A549 (cell line): Measurements from ENCODE around the gene ST8SIA2. TPM values are rescaled to one million over a fixed set of nuclear protein-coding genes. Genes with fewer than 3 reads are reported as not detected.
A peak's percentile ranks its signal among the peaks of the same experiment; 100 is the strongest.

Experiments used
- ATAC-seq, 2 experiments: fragments of 200-7000 bp in 1 of 2; fragments of >200 bp in 1 of 2; cut with Nextera tagmentation in 1 of 2; cut with Tn5 transposase in 1 of 2; 3 replicates each; pipeline versions ENCODE4 v1.8.0 to v1.9.1; 2018 to 2020; ENCODE audit warnings: mild to moderate bottlenecking in 1 of 2, moderate library complexity in 1 of 2
- CTCF ChIA-PET: fragments of 300-600 bp; sonication (Branson Sonifier 250); formaldehyde crosslinking; extraction: SDS; loops from one replicate; lab custom pipeline; 2021; ENCODE audit warnings: antibody characterized with exemption, inconsistent platforms; lab: Yijun Ruan, JAX
- POLR2A ChIA-PET: fragments of 350-600 bp; formaldehyde crosslinking; extraction: SDS; loops from one replicate; lab custom pipeline; 2021; ENCODE audit warnings: antibody characterized with exemption, inconsistent platforms; lab: Yijun Ruan, JAX
- DNase-seq, 2 experiments: peaks; one replicate each; pipeline versions ENCODE4 v3.0.0 to v3.0.0-alpha.2; 2011 to 2016; ENCODE audit warnings: low read depth in 1 of 2, low spot score in 1 of 2
- FAIRE-seq: peaks from 2 replicates; lab custom pipeline; 2011; peaks lifted over from hg19 to GRCh38; lab: Jason Lieb, UNC
- H3K27ac ChIP-seq, 2 experiments: fragments of >200 bp; sonication (Bioruptor Twin); formaldehyde crosslinking; 3 replicates each; pipeline ENCODE4 v1.5.1; 2016 to 2017
- H3K4me1 ChIP-seq: fragments of >200 bp; sonication (Bioruptor Twin); formaldehyde crosslinking; 3 replicates; pipeline ENCODE4 v1.6.1; 2016
- H3K4me2 ChIP-seq: fragments of >200 bp; sonication (Bioruptor Twin); formaldehyde crosslinking; 3 replicates; pipeline ENCODE4 v1.6.1; 2016
- H3K4me3 ChIP-seq: fragments of >200 bp; sonication (Bioruptor Twin); formaldehyde crosslinking; 3 replicates; pipeline ENCODE4 v1.5.1; 2016
- H3K9me3 ChIP-seq: fragments of >200 bp; sonication (Bioruptor Twin); formaldehyde crosslinking; 3 replicates; pipeline ENCODE4 v1.6.1; 2016
- ATOH8 ChIP-seq: fragments of 250-450 bp; sonication (Bioruptor Pico); IDR thresholded peaks from 2 replicates; pipeline ENCODE4 v1.5.0; 2020; ENCODE audit warnings: low read depth, mild to moderate bottlenecking, moderate library complexity
- CBX2 ChIP-seq: fragments of 200-600 bp; sonication (generic); IDR thresholded peaks from 2 replicates; pipeline ENCODE4 v1.6.1; 2016; ENCODE audit warnings: low read depth, mild to moderate bottlenecking, borderline replicate concordance
- CEBPB ChIP-seq, 2 experiments: fragments of >200 bp in 1 of 2; sonication (Bioruptor Twin) in 1 of 2; formaldehyde crosslinking in 1 of 2; IDR thresholded peaks; 2 replicates each; pipeline ENCODE4 v1.6.1; 2012 to 2016
- CTCF ChIP-seq: fragments of >200 bp; sonication (Bioruptor Twin); formaldehyde crosslinking; IDR thresholded peaks from 3 replicates; pipeline ENCODE4 v1.5.1; 2016
- EHMT2 ChIP-seq: fragments of 200-600 bp; sonication (generic); IDR thresholded peaks from 2 replicates; pipeline ENCODE4 v1.6.1; 2016; ENCODE audit warnings: antibody characterized with exemption, low read depth, mild to moderate bottlenecking, moderate library complexity
- EP300 ChIP-seq, 2 experiments: fragments of >200 bp; sonication (Bioruptor Twin); formaldehyde crosslinking; IDR thresholded peaks; 2 replicates in 1 of 2; 3 replicates in 1 of 2; pipeline ENCODE4 v1.6.1; 2016 to 2017
- ESRRA ChIP-seq: fragments of 150-350 bp; IDR thresholded peaks from 2 replicates; pipeline ENCODE4 v1.6.1; 2014; ENCODE audit warnings: mild to moderate bottlenecking, low read length, borderline replicate concordance
- FOSL2 ChIP-seq, 2 experiments: fragments of 450-650 bp in 1 of 2; fragments of >200 bp in 1 of 2; sonication (Bioruptor Twin) in 1 of 2; formaldehyde crosslinking; IDR thresholded peaks; 2 replicates each; pipeline versions ENCODE4 v1.5.0 to v1.6.1; 2016 to 2020; ENCODE audit warnings: mild to moderate bottlenecking in 1 of 2, moderate library complexity in 1 of 2
- FOXS1 ChIP-seq: fragments of 250-450 bp; sonication (Bioruptor Pico); IDR thresholded peaks from 2 replicates; pipeline ENCODE4 v1.5.0; 2020; ENCODE audit warnings: mild to moderate bottlenecking, moderate library complexity
- HEYL ChIP-seq: fragments of 250-450 bp; sonication (Bioruptor Pico); IDR thresholded peaks from 2 replicates; pipeline ENCODE4 v1.8.0; 2021; ENCODE audit warnings: mild to moderate bottlenecking, moderate library complexity
- HOXB5 ChIP-seq: fragments of 250-450 bp; sonication (Bioruptor Pico); IDR thresholded peaks from 2 replicates; pipeline ENCODE4 v1.5.0; 2020; ENCODE audit warnings: mild to moderate bottlenecking, moderate library complexity
- MAFK ChIP-seq: fragments of 450-650 bp; IDR thresholded peaks from 2 replicates; pipeline ENCODE4 v1.6.1; 2014; ENCODE audit not compliant: partially characterized antibody
- MAZ ChIP-seq: fragments of 150-350 bp; IDR thresholded peaks from 2 replicates; pipeline ENCODE4 v1.6.1; 2014; ENCODE audit warnings: antibody characterized with exemption, low read depth, low read length, borderline replicate concordance
- NFE2L2 ChIP-seq: fragments of 150-350 bp; conservative IDR thresholded peaks from 2 replicates; pipeline ENCODE4 v1.6.1; 2014; ENCODE audit warnings: low read length
- NPAS2 ChIP-seq: fragments of 250-450 bp; sonication (Bioruptor Pico); IDR thresholded peaks from 2 replicates; pipeline ENCODE4 v1.8.0; 2022; ENCODE audit warnings: mild to moderate bottlenecking, moderate library complexity, borderline replicate concordance
- PHF8 ChIP-seq: fragments of 200-600 bp; sonication (generic); IDR thresholded peaks from 2 replicates; pipeline ENCODE4 v1.6.1; 2016; ENCODE audit warnings: low read depth, mild to moderate bottlenecking, antibody characterized with exemption, moderate library complexity, borderline replicate concordance
- POLR2A ChIP-seq: IDR thresholded peaks from 2 replicates; pipeline ENCODE4 v1.6.1; 2012; ENCODE audit warnings: mild to moderate bottlenecking, low read length
- RAD21 ChIP-seq, 2 experiments: fragments of >200 bp in 1 of 2; sonication (Bioruptor Twin) in 1 of 2; formaldehyde crosslinking in 1 of 2; IDR thresholded peaks in 1 of 2; conservative IDR thresholded peaks in 1 of 2; 2 replicates in 1 of 2; 3 replicates in 1 of 2; pipeline ENCODE4 v1.6.1; 2012 to 2018; ENCODE audit warnings: inconsistent platforms in 1 of 2
- RNF2 ChIP-seq: fragments of 200-600 bp; sonication (generic); IDR thresholded peaks from 2 replicates; pipeline ENCODE4 v1.6.1; 2016; ENCODE audit warnings: low read depth, mild to moderate bottlenecking, antibody characterized with exemption, moderate library complexity, borderline replicate concordance
- SMC3 ChIP-seq: fragments of >200 bp; sonication (Bioruptor Twin); formaldehyde crosslinking; IDR thresholded peaks from 3 replicates; pipeline ENCODE4 v1.6.1; 2018; ENCODE audit warnings: inconsistent platforms
- SREBF2 ChIP-seq: fragments of 450-650 bp; IDR thresholded peaks from 2 replicates; pipeline ENCODE4 v1.6.1; 2014; ENCODE audit warnings: mild to moderate bottlenecking, moderate library complexity
- TFCP2L1 ChIP-seq: fragments of 250-450 bp; sonication (Bioruptor Pico); IDR thresholded peaks from 2 replicates; pipeline ENCODE4 v1.5.0; 2021; ENCODE audit warnings: mild to moderate bottlenecking
- ZSCAN20 ChIP-seq: fragments of 250-450 bp; sonication (Bioruptor Pico); IDR thresholded peaks from 2 replicates; pipeline ENCODE4 v1.8.0; 2022; ENCODE audit warnings: mild to moderate bottlenecking, moderate library complexity
- WGBS: methylation state at CpG from one replicate; pipeline ENCODE4 v1.1.6; 2017; ENCODE audit errors: missing lambda C conversion rate; 5-methylcytosine and 5-hydroxymethylcytosine counted together
- polyA plus RNA-seq, 4 experiments: library from polyadenylated mRNA; depleted of rRNA in 3 of 4; stranded (reverse); fragments of >200 nt; fragmentation: RNase III in 1 of 4; extraction: RNeasy Plus Mini Kit Qiagen cat#74134 plus additional on column Dnase treatment in 1 of 4; gene quantifications; 2 replicates in 3 of 4; 3 replicates in 1 of 4; pipeline ENCODE4 v1.2.3, GENCODE V29; 2011 to 2017
- TF ChIP-seq, protein P1 (sequence below): fragments of >200 bp; sonication (Bioruptor Twin); formaldehyde crosslinking; IDR thresholded peaks from 2 replicates; pipeline ENCODE4 v1.6.1; 2016
- TF ChIP-seq, protein P2 (sequence below): fragments of 150-350 bp; IDR thresholded peaks from 2 replicates; pipeline ENCODE4 v1.6.1; 2014; ENCODE audit warnings: low read depth, mild to moderate bottlenecking, low read length

Gene ST8SIA2
- polyA plus RNA-seq, 2 of the 4 experiments (the other 2 are of a cell fraction) = 0.22 to 0.41 TPM

DNA sequence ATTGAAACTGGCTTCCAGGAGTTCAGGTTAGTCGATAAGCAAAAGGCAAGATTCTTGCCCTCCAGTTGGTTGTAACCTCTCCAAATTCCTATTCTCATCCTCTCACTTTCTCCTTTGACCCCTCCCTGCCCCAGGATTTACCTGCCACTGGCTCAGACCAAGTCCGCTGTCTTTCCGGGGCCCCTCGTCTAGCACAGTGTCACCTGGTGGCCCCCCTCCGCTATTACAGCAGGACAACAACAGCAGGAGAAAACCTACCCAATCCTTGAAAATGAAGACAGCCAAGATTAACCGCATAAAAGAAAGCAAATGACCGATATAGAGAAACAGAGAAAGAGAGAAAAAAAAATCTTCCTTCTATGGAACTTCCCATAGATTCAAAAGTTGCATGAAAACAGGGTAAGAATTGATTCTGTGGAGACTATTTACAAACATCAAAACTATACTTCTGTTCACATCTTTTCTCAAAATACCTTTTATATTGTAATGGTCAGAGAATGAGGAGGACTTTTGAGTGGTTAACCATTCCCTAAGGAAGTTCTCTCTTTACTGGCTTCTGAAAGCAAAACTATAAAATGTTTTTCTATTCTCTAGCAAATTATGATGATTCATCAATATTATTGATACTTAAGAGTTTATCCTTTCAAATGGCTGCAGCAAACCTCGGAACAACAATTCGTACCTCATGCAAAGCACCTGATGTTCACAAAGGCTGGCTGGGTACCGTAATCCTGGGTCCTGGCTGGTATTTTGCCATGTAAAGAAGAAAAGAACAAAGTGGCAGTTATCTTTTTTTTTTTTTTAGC lies 10.0 kb upstream of the ST8SIA2 start (continued):
- TF ChIP-seq ESRRA (no peak), TFCP2L1 (CRISPR knock-in tag) (no peak), ZSCAN20 (no peak), ATOH8 (CRISPR knock-in tag) (no peak), MAFK (peak; percentile 97), HEYL (CRISPR knock-in tag) (no peak)

- no peak for FAIRE-seq
Measured at GRCh38 chr15:92384381-92384780, 9.3 kb upstream of the ST8SIA2 start.

DNA sequence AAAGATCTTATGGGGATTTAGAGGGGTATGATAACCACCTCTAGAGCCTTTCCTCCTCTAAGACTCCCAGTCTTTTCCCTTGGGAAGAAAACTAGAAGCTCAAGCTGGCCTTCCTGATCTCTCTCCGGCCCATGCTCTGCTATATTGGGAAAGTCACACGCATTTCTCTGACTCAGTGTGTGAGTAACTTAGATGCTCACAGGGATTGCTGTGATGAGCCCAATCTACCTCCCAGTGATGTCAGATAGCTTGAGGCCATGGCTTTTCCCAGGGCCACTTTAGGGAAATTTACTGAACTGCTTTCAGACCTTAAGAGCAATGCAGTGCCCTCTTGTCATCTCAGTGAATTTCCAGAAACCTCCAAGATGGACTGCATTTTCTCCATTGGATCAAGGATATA lies 8.6 kb upstream of the ST8SIA2 start:
- ChIA-PET POLR2A (no interaction called here), CTCF (interaction anchor here (1.0 to 1.9 kb wide), 5 partner anchors 10 to 329 kb away, joined by 3 to 8 read pairs (median 4); no protein-coding TSS in a partner anchor)
- peak in 1 of 2 experiments; percentile 26 for DNase-seq
- Histone ChIP-seq H3K4me3 (no peak overlapping the region), H3K4me1 (no peaks in the 10 kb centered on the region), H3K27ac (no peak overlapping the region), H3K4me2 (no peak overlapping the region), H3K9me3 (no peaks in the 10 kb centered on the region)
- ATAC-seq = peak; percentile 57 to 74; a peak in 5 of 6 replicates
- FAIRE-seq = no peak
- TF ChIP-seq EP300 (IDR thresholded peaks at IDR 0.05) = no peak
- TF ChIP-seq FOSL2 (IDR thresholded peaks at IDR 0.05) = no peak
- TF ChIP-seq FOSL2 (CRISPR knock-in tag; IDR thresholded peaks at IDR 0.05) = peak; percentile 28; the same call in 1 of the 2 replicates
- 6% methylated on average over 2 of the region's 2 CpGs for WGBS

More at GRCh38 chr15:92384381-92384780, 9.3 kb upstream of the ST8SIA2 start:
- POLR2A ChIA-PET = no interaction called here
- Histone ChIP-seq H3K4me2 (no peak overlapping the region), H3K4me3 (no peak overlapping the region), H3K27ac (no peak overlapping the region), H3K4me1 (no peaks in the 10 kb centered on the region), H3K9me3 (no peaks in the 10 kb centered on the region)
- WGBS = 13% methylated on average over 2 of the region's 2 CpGs
- CTCF ChIA-PET = interaction anchor here (1.0 to 1.9 kb wide), 5 partner anchors 9 to 330 kb away, joined by 3 to 8 read pairs (median 4); no protein-coding TSS in a partner anchor
- no peak for DNase-seq
- TF ChIP-seq NFE2L2 (no peak), CBX2 (no peak), HOXB5 (no peak), PHF8 (no peak)
- peak in 1 of 2 experiments; percentile 49; a peak in 2 of 6 replicates for ATAC-seq

DNA sequence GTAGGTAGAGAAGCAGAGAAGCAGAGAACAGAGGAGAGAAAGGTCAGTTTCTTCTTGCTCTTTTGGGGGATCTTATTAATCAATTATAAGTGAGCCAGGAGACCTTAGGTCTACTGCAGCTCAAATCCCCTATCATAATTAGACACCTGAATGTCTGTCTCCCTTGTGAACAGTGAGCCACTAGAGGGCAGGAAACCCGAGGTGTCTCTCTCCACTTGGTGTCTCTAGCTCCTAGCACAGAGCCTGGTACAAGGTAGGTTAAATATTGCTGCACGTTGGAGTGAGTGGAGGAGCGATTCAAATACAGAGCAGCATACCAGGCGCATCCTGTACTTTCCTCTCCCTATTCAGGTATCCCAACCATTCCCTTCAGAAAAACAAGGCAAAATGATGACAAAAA lies 2.0 kb upstream of the ST8SIA2 start:
- Histone ChIP-seq H3K4me2 (no peak overlapping the region), H3K27ac (no peak overlapping the region), H3K4me1 (peaks cover 9% of the 10 kb centered on the region; the same call in 1 of the 3 replicates), H3K4me3 (no peak overlapping the region), H3K9me3 (no peaks in the 10 kb centered on the region)
- WGBS = 2% methylated on average over 4 of the region's 4 CpGs
- DNase-seq (peak; percentile 74 to 76), FAIRE-seq (peak; percentile 91), ATAC-seq (peak; percentile 77 to 87)
- POLR2A ChIA-PET = no interaction called here
- CTCF ChIA-PET = interaction anchor here (0.6 to 6.2 kb wide), 22 partner anchors 10 to 328 kb away, joined by 3 to 39 read pairs (median 4); partner anchors contain the start of gene FAM174B
- no peak for TF ChIP-seq MAZ
- TF ChIP-seq, protein P1, sequence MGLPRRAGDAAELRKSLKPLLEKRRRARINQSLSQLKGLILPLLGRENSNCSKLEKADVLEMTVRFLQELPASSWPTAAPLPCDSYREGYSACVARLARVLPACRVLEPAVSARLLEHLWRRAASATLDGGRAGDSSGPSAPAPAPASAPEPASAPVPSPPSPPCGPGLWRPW = no peak
- no peak for TF ChIP-seq POLR2A
- no peak for TF ChIP-seq CBX2
- no peak for TF ChIP-seq SREBF2
- no peak for TF ChIP-seq CEBPB (IDR thresholded peaks at IDR 0.05)
- no peak for TF ChIP-seq NPAS2 (CRISPR knock-in tag)
- no peak for TF ChIP-seq RNF2
- no peak for TF ChIP-seq EHMT2
- TF ChIP-seq, protein P2, sequence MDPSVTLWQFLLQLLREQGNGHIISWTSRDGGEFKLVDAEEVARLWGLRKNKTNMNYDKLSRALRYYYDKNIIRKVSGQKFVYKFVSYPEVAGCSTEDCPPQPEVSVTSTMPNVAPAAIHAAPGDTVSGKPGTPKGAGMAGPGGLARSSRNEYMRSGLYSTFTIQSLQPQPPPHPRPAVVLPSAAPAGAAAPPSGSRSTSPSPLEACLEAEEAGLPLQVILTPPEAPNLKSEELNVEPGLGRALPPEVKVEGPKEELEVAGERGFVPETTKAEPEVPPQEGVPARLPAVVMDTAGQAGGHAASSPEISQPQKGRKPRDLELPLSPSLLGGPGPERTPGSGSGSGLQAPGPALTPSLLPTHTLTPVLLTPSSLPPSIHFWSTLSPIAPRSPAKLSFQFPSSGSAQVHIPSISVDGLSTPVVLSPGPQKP = no peak
- TF ChIP-seq HOXB5 = no peak
- TF ChIP-seq RAD21 (conservative IDR thresholded peaks at IDR 0.05 in 1 of 2, IDR thresholded peaks at IDR 0.05 in 1 of 2) = peak; percentile 60 to 75
- peak; percentile 79 for TF ChIP-seq CTCF
- TF ChIP-seq SMC3 = peak; percentile 73
- no peak for TF ChIP-seq FOXS1
- TF ChIP-seq ATOH8 (CRISPR knock-in tag) = no peak
